NCI-H187 (cell line): ENCODE results near the gene HPS6.

Experiments used
- DNase-seq, 2 experiments: peaks; one replicate each; lab custom pipeline; 2025; lab: John Stamatoyannopoulos, UW

The HPS6 gene

DNA sequence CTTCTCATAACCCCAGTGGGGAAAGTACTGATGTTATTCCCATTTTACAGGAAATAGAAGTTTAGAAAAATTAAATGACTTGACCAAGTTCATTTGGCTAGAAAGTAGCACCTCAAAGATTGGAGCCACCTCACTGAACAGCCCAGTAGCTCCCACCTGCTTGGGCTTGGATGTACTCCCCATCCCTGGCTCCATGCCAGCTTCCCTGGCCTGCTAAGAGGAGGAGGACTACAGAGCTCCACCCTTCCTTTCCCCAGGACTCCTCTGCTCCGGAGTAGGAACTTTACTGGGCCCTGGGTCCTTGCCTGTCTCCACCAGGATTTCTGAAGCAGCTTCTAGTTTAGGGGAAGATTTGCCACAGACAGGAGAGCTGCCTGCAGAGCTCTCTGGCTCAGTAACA, 3.1 kb downstream of the HPS6 start:
- no peak for DNase-seq

DNA sequence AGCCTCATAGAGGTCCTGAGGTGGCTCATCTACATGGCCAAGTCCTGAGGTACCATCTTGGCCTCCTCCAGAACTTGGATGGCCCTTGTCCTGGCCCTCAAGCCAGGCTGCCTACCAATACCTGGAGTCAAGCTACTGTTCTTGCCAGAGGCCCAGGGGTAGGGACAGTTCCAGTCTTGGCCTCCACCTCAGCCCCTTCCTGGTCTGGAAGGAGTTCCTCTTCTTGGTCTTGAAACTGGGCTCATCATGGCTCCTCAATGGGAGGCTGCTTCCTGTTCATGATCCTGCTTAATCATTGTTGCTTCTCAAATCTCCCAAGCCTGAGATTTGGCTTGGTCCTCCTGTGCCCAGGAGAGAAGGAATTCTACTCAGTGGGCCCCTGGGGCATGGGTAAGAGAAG, 3.9 kb downstream of the HPS6 start:
- DNase-seq, result no peak

DNA sequence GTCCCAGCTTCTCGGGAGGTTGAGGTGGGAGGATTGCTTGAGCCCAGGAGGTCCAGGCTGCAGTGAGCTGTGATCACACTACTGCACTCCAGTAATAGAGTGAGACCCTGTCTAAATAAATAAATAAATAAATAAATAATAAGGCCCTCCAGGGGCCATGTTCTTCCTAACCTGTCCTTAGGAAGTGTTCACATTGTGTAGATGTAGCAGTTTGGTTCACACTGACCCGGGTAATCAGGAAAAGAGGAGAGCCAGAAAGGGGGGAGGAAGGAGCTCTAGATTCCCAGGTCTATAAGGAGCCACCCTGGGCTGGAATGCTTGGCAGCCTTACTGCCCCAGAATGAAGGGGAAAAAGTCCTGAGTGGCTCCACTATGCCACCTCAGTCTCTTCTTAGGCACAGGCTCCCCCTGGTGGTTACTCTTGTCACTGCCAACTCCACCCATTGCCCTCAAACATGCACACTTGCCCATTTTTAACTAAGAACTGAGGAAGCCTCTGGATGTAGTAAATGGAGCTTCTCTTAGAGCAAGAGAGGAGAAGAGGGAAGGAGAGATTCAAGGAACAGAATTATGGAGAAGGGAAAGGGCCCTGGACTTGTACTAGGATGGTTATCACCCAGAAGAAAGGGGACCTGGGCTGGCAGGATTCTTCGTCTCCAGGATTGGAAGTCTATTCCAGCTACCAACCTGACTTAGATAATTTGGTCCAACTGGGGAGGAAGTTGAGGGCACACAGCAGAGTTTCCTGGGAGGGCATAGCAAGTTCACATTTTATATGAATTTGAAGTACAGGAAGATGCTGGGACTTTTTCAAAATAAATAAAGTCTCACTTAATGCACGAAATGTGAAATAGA, 7.8 kb downstream of the HPS6 start:
- peak; percentile 19 to 31 for DNase-seq

DNA sequence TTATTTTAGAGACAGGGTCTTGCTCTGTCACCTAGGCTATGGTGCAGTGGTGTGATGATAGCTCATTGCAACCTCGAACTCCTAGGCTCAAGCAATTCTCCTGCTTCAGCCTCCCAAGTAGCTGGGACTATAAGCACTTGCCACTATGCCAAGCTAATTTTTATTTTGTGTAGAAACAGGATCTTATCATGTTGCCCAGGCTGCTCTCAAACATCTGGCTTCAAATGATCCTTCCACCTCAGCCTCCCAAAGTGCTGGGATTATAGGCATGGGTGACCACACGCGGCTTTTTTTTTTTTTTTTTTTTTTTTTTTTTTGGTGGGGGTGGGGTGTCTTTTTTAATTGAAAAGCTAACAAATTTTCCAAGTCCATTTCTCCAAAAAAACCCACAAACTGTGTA, 18.4 kb downstream of the HPS6 start:
- no peak for DNase-seq

DNA sequence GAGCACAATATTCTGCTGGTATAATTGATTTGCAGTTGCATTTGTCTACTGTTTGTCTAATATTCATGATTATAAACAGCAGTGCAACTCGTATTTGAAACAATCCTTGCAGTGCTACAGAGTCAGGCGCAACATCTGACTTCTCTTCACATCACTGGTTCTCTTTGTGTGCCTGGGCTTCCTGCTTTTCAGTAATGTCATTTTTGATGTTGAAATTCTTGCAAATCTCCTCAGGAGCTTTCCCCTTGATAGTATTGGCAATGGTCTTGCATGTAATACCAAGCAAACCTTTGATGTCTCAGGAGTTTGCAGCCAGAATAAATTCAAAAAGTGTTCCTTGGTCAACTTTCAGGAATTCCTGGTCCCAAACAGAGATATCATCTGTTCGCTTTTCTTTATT, 20.2 kb downstream of the HPS6 start:
- no peak for DNase-seq

DNA sequence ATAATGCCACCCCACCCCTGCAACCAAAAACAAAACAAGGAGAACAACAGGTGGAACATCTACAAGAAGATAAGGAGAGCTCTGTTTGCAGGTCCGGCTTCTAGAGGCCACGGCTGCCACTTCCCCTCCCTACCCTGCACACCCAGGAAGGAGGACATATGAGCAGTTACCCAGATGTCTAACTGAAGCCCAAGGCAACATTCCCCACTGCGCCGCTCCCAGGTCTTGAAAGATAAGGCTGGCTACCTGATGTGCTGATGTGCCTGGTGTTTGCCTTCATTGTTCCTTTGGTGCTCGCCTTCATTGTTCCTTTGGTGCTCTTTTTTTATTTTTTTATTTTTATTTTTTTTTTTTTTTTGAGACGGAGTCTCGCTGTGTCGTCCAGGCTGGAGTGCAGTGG, 21.0 kb downstream of the HPS6 start:
- DNase-seq, result no peak

DNA sequence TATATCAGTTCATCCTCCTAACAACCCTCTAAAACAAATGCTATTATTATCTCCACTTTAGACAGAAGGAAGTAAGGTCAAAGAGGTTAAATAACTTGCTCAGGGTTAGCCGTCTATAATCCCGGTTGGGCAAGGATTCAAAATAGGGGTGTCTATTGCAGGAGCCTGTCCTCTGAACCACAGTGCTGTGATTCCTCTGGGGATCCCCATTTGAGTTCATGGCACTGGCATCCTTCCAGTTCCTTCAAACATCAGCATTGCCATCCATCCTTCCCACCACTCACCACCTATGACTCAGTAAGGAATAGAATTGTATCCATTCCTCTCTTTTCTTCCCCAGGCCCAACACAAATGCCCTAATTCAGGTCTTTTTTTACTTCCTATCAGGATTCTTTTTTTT, 25.6 kb downstream of the HPS6 start:
- no peak for DNase-seq

DNA sequence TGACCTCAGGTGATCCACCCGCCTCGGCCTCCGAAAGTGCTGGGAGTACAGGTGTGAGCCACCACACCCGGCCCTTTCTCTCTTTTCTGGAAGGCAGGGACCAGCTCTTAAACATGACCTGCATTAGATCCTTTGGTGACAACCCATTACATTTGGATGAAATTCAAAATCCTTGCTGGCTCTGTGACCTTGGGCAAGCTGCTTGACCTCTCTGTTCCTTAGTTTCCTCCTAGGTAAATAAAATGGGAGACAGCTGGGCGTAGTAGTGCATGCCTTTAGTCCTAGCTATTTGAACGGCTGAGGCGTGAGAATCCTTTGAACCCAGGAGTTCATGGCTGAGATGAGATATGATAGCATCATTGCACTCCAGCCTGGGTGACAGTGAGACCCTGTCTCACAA, 31.3 kb downstream of the HPS6 start:
- DNase-seq, result no peak

DNA sequence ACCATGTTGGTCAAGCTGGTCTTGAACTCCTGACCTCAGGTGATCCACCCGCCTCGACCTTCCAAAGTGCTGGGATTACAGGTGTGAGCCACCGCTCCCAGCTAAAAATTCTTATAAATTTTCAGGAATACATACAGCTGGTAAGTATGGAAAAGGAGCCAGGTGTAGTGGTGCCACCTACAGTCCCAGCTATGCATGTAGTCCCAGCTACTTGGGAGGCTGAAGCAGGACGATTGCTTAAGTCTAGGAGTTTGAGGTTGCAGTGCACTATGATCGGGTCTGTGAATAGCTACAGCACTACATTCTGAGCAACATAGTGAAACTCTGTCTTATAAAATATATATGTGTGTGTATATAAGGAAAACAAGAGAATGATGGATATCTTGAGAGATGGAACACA, 36.0 kb downstream of the HPS6 start:
- DNase-seq, result no peak

DNA sequence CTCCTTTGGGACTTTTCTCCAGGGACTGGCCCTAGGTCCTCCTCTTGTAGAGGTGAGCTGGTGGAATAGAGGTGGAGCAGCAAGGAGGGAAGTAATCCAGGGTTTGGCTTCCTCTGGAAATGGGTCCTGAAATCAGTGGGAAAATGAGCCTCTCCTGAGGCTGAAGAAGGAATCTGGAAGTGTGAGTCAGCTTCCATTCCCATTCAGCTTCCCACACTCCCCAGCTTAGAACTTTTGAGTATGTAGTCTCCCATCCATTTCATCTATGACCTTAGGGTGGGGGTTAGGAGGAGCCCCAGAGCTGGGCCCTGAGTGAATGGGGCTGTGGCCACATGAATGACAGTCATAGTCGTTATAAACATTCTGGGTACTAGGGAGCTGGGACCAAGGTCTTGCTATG, 37.3 kb downstream of the HPS6 start:
- DNase-seq, result no peak

DNA sequence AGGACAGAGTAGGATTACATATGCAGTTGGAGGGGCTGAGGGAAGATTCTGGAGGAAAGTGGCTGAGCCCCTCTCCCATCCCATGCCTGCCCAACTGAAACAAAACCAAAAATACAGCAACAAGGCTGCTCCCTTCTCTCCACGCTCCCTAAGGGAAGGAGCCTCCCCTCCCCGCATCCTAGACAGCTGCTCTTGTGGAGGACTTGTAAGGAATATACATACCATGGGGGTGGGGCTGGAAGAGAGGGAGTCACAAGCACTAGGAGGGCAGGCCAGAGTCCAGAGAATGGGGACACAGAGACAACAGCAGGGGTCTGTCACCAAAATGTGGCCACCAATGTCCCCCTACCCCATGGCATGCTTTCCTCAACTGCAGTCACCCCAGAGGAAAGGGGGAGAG, 41.8 kb downstream of the HPS6 start:
- DNase-seq, result no peak

DNA sequence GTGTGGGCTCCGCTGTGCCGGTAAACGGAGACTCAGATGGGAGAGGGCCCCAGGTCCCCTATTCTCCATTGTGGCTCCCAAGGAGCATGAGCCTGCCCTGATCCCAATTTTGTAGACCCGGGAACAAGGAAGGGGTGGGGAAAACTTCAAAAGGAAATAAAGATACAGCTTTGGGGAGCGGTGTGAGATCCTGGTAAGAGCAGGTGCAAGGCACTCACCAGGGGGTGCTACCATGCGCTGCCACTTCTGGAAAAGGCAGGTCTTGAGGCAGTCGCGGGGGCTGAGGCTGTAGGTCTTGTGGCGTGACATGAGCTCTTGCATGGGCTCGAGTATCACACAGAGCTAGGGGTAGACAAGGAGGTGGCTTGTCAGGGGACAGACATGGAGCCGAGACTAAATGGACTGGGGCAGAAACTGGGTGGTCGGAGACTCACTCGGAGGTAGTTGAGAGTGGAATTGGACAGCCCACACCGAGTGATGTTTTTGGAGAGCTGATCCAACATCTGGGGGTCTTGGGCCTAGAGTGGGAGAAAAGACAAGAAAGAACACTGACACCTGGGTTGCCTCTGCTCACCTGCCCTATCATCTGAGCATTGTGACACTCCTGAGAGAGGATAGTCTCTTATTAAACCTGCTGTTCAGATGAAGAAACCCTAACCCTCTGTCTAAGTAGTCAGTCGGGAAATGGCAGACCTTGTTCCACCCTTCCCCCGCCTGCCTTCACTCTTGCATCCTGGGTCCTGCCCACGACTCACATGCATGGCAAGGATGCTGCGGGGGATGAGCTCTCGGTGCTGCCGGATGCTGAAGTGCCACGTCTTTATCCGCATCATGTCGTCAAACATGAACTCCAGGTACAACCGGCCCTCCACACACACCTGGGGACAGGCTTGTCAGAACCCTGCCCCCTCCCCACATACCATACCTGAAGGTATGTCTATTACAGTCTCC, 44.3 kb downstream of the HPS6 start:
- no peak for DNase-seq

DNA sequence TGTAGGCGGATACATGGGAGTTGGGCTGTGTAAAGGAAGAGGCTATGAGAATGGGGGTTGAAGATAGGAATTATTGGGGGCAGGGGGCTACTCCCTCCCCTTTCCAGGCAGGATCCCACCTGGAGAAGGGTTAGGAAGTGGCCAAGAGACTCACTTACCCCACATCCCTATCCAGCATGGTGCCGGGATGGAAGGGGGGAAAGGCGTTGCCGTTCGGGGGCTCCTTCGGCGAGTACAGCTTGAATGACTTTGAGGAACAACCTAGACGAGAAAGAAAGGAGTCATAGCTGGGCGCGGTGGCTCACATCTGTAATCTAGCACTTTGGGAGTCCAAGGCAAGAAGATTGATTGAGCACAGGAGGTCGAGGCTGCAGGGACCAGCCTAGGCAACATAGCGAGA, 46.1 kb downstream of the HPS6 start:
- no peak for DNase-seq

DNA sequence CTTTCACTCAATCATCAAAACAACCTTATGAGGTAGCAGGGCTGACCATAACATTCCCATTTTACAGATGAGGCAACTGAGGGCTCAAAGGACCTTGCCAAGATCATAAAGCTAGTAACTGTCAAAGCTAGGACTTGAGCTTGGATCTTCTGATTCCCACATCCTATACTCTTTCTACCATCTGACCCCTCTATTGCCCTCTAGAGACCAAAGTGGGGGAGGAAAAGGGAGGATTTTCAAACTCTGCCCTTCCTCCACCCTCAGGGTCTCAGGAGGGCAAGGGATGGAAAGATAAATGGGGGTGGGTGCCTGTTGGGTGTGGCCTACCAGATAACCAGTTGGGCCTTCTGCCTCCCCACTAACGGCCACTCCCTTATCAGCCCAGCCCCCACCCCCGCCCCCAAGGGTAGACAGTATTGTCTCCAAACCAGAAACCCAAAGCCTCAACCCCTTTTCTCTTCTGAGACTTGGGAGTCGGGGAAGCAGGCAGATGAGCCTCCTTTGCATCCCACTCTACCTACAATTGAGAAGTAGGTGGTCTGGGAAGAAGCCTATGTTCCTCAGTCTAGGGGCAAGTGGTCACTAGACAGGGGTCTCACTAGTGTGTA, 47.2 kb downstream of the HPS6 start:
- no peak for DNase-seq

DNA sequence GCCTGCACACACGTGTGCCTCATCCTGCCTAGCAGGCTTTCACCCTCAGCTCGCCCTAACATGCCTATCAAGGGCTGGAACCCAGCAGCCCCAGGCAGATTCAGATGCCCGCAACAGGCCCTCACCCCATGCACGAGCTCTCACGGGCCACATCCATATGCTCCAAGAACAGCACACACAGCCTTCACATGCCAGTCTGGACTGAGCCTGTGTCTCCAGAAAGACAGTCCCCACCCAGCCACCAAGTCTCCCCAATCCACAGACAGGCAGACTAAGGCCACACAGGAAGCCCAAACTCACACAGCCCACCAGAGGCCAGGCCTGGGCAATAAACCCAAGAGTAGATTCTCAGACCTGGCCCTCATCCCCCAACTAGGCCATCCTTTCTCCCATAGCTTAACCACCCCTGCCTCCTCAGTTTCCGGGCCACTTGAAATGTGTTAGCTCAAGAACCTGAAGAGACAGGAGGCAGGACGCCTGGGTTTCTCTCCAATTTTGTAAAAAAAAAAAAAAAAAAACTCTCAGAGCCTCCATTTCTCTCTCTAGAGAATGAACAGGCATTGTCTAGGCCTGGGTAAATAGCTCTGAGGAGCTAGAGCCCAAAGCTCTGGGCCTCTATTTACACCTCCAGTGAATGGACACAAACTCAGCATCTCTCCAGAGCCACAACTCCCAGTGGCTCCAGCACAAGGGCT, 48.3 kb downstream of the HPS6 start:
- DNase-seq, result no peak

DNA sequence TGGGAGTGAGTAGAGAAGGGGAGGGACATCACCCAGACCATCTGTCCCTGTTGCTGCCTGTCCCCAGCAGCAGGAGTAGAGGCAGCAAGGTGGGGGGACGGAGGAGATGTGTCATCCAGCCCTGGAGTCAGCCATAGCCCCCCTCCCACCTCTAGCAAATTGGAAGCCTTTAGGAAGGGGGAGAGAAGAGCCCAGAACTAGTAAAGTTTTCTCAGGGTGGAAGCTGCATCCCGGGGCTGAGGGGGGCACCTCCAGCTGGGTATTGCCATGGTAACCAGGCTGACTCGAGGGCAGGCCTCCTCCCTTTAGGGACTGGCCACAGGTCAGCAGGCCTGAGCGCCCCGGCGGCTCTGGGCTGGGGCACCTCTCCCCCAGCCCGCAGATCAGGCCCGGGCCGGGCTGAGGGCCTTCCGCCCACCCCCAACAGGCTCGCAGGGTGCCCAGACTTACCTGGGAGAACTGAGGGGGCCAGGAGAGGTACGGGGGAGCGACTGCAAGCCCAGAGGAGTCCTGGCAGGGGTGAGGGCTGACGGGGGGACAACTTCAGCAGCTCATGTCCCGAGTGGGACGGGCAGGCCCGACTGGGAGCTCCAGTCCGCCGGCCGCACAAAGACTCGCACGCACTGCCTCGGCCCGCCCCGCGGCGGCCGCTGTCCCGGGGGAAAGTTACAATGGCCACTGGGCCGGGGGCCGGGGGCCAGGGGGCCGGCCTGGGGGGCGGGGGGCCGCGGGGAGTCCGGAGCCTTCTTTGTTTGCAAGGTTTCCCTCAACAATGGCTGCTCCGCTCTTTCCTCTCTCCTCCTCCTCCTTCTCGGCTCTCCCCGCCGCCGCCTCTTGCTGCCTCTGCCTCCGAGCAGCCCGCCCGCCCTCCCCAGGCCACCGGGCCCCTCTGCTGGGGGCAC, 49.1 kb downstream of the HPS6 start:
- no peak for DNase-seq

DNA sequence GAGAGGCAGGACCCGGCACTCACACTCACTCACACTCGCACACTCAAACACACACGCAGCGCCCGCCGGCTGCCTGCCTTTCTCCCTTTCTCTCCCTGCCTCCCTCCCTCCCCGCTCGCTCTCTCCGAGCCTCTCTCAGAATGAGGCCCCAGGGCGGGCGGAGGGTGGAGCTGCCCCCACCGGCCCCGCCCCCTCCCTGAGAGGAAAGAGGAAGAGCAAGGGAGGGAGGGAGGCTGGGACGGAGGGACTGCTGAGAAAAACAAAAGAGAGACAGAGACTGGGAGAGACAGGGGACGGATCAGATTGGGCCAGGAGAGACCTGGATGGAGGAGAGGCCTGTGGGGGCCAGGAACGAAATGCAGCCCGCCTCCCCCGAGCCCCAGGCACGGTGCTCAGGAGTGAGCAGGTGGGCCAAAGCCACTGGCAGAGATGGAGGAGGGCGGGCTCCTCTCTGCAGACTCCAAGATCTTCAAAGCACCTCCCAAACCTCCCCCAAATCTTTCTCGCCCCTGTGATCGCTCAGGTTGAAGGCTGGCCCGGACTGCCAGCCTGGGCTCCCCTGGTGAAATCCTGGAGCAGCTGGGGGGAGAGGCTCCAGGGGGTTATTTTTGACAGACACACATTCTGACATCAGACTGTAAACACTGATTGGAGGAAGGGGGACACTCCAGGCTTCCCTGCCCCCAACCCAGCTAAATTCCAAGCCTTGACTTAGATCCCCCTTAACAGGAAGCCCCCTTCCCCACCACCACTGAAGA, 49.9 kb downstream of the HPS6 start:
- DNase-seq, result peak; percentile 30 to 34

DNA sequence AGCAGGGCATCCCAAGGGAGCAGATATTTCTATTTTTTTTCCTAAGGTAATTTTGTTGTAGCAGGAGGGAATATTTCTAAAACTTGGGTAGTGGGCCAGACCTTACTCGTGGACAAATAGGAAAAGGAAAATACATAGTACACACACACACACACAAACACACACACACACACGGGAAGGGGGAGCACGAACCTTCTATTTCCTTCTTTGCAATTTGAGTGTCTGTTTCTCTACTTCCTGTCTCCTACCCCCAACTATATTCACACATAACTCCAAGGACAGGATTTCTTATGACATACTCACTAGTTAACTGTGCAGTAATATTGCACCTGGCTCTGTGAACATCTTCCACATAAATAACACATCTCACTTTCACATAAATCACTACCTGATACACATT, 50.6 kb downstream of the HPS6 start:
- DNase-seq, result no peak

DNA sequence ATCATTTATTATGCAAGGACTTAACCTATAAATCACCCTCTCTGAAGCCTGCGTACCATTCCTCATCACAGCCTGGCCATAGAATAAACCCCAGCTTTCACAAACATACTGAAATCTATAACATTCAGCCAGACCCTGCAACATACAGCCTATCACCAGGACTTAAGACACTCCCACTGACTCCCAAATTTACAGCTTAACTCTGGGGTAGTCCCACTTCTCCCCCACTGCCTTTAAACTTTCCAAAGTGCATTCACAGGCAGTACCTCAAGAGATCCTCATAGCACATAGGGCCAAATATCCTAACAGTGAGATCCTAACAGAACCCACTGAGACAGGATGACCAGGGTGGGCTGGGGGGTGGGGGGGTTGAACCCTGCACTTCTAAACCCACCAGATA, 51.5 kb downstream of the HPS6 start:
- no peak for DNase-seq
